HG02981 (cell line): Measurements from ENCODE around the gene KPNB1.

ENCODE experiments used
- ATAC-seq: cut with Tn5 transposase; IDR thresholded peaks from one replicate; pipeline ENCODE4 v1.9.1; 2021; ENCODE audit warnings: mild to moderate bottlenecking, moderate library complexity; ENCODE audit not compliant: unreplicated experiment

Gene KPNB1

GRCh38 chr17:47711366-47712099 is 61.8 kb downstream of the KPNB1 start:
- ATAC-seq = no peak

- ATAC-seq = no peak
These were observed 62.8 kb downstream of the KPNB1 start for GRCh38 chr17:47712330-47713023.

GRCh38 chr17:47713980-47714700 is 64.4 kb downstream of the KPNB1 start:
- ATAC-seq = no peak

GRCh38 chr17:47714773-47715396 is 65.2 kb downstream of the KPNB1 start:
- ATAC-seq = no peak

GRCh38 chr17:47715669-47716325 is 66.1 kb downstream of the KPNB1 start:
- no peak for ATAC-seq

- ATAC-seq = no peak
These were observed 66.7 kb downstream of the KPNB1 start for GRCh38 chr17:47716375-47716774.

GRCh38 chr17:47717261-47717697 is 67.6 kb downstream of the KPNB1 start:
- ATAC-seq = no peak

- no peak for ATAC-seq
These were observed 68.4 kb downstream of the KPNB1 start for GRCh38 chr17:47717979-47718621.

GRCh38 chr17:47718634-47719405 is 69.1 kb downstream of the KPNB1 start:
- no peak for ATAC-seq

- no peak for ATAC-seq
These were observed 69.9 kb downstream of the KPNB1 start for GRCh38 chr17:47719411-47720152.

- ATAC-seq = no peak
These were observed 70.5 kb downstream of the KPNB1 start for GRCh38 chr17:47720196-47720595.

- no peak for ATAC-seq
These were observed 71.2 kb downstream of the KPNB1 start for GRCh38 chr17:47720754-47721533.

GRCh38 chr17:47721725-47722124 is 72.0 kb downstream of the KPNB1 start:
- ATAC-seq = no peak

- ATAC-seq = no peak
These were observed 75.0 kb downstream of the KPNB1 start for GRCh38 chr17:47724705-47725104.

- no peak for ATAC-seq
These were observed 75.9 kb downstream of the KPNB1 start for GRCh38 chr17:47725446-47726111.

GRCh38 chr17:47726796-47727703 is 77.3 kb downstream of the KPNB1 start:
- no peak for ATAC-seq

GRCh38 chr17:47727704-47728036 is 78.0 kb downstream of the KPNB1 start:
- no peak for ATAC-seq
